MV-4-11 (cell line): Measurements from ENCODE around the gene RNF186.

Experiments
- DNase-seq: peaks from one replicate; lab custom pipeline; 2025; lab: John Stamatoyannopoulos, UW

Gene RNF186

DNA sequence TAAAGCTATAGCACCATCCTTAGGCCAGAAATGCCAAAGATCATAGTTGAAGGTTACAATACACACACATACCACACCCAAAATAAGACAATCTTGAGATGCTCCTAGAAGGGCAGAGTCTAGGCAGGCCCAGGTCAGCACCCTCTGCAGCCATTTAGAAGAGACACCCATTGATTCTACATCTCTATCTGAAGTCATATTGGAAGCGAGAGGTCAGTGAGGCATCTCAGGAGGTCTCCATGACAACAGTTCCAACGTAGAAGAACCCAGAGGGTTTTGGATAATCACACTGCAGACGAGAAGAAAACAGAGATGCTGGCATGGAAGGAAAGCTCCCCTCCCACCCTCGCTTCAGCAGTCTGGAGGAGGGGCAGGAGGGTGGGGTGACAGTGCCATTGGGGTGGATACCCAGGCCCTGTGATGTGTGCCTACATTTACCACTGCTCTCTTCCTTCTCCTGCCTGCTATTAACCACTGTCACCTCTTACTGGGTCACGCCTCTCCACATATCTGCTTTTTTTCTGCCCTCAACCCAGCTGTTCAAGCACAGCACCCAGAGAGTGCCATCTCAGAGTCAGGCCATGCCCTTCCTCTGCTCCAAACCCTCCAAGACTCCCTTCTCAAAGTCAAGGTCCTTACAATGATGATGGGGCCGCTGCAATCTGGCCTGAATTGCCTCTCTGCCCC is 21.6 kb downstream of the RNF186 start:
- no peak for DNase-seq

DNA sequence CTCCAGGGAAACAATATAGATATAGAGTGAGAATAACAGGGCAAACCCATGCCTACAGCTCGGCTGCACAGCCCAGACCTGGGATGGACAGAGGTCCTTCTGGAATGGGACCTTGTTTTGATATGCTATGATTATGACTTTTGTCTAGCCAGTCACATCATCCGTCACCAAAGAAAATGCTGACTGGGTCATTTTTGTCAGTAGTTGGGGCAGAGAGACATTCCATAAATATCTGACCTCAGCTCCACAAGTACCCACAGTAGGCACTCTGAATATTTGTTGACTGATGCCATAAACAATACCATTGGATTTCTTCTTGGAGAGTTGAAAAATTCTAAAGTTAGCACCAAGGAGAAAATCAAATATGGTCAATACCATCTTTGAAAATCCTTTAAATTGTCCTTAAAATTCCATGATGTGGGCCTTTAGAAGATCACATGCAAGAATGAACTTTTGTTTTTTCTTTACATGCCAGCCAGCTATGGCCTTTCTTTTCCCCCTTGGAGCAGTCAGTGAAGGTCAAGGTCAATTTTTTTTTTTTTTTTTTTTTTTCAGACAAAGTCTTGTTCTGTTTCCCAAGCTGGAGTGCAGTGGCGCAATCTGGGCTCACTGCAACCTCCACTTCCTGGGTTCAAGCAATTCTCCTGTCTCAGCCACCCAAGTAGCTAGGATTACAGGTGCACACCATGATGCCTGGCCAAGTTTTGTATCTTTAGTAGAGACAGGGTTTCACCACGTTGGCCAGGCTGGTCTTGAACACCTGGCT is 22.7 kb downstream of the RNF186 start:
- no peak for DNase-seq

DNA sequence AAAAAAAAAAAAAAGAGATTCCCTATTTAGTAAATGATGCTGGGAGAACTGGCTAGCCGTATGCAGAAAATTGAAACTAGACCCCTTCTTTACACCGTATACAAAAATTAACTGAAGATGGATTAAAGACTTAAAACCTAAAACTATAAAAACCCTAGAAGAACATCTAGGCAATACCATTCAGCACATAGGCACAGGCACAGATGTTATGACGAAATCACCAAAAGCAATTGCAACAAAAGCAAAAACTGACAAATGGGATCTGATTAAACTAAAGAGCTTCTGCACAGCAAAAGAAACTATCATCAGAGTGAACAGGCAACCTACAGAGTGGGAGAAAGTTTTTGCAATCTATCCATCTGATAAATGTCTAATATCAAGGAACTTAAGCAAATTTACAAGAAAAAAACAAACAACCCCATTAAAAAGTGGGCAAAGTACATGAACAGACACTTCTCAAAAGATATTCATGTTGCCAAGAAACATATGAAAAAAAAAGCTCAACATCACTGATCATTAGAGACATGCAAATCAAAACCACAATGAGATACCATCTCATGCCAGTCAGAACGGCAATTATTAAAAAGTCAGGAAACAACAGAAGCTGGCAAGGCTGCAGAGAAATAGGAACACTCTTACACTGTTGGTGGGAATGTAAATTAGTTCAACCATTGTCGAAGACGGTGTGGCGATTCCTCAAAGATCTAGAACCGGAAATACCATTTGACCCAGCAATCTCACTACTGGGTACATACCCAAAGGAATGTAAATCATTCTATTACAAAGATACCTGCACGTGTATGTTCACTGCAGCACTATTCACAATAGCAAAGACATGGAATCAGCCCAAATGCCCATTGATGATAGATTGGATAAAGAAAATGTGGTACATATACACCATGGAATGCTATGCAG is 24.8 kb downstream of the RNF186 start:
- DNase-seq: peak; percentile 42

DNA sequence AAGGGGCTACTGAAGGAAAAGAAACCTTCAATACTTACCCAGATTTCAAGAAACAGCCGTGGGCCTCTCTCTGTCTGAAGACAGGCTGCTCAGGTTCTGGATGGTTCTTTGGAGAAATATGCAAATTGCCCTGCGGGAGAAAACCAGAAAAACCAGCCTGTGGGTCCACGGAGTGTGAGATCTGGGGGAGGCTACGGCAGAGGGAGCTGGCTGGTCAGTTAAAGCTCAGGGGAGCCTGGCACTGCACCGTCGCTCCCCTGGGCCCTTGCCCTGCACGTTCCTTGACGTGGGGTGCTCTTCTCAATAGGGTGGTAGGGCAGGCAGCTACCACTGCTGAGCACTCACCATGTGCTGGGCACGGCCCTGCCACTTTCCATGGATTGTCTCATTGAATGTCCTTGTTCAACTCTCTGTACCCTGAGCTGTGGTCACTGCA is 28.1 kb downstream of the RNF186 start:
- no peak for DNase-seq

DNA sequence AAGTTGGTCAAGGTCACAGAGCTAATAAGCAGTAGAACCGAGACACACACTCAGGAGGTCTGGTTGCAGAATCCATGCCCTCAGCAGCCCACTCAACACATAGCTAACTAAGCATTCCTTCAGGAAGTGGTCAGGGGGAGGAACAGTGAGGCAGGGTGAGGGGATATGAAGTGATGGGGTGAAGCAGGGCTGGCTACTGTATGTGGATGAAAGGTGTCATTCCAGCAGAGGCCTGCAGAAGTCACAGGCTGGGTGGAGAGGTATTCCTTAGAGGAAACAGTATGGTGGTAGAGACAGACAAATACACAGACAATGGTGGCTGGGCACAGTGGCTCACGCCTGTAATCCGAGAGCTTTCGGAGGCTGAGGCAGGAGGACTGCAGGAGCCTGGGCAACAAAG is 29.4 kb downstream of the RNF186 start:
- no peak for DNase-seq

DNA sequence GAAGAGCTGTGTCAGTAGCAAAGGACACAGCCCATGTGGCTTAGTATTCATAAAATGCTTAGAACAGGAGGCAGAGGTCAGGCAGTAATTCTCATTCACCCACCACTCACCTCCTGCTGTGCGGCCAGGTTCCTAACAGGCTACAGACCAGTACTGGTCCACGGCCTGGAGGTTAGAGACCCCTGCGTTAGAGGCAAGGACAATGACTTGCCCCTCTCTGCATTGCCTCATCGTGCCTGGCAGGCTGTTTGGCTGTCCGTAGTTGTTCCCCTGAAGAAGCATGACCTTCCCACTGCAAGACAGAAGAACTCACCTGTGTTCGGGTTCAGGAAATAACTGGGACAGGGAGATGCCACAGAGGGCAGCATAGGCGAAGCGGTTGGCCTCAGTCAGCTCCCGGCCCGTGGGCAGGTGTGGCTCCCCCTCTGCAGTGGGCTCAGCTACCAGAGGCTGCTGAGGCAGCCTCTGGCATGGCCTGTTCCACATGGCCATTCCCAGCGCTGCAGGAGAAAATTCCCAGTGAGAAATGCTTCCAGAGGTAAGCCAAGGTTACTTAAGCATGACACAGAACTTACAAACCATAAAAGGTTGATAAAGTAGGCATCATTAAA is 34.7 kb downstream of the RNF186 start:
- no peak for DNase-seq

DNA sequence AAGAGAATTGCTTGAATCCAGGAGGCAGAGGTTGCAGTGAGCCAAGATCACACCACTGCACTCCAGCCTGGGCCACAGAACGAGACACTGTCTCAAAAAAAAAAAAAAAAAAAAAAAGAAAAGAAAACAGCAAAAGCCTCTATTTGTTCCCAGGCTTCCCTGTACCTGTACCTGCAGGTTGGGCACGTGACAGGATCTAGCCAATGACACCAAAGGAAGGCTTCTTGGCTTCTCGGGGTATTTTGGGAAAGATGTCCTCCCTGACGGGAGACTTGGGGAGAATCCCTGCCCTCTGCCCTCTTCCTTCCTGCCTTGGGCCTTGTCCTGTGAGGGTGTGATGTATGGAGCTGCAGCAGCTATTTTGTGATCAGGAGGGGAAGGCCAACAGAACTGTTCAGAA is 38.1 kb downstream of the RNF186 start:
- DNase-seq: no peak

DNA sequence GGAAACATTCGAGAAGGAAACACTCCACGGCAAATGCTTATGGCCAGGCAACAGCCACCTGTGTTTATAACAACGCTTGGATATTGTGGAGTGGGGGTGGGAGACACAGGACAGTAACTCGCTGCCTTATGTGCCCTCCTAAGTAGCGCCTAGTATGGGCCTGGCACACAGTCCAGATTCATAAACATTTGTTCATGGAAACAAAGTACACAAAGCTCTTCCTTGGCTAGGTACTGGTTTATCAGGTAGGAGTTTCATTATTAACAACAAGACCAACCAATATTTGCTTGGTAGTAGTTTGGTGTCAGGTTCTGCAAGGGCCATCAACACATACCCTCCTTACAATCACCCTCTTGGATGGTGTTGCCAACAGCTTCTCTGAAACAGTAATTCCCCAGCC is 38.8 kb downstream of the RNF186 start:
- DNase-seq: no peak

DNA sequence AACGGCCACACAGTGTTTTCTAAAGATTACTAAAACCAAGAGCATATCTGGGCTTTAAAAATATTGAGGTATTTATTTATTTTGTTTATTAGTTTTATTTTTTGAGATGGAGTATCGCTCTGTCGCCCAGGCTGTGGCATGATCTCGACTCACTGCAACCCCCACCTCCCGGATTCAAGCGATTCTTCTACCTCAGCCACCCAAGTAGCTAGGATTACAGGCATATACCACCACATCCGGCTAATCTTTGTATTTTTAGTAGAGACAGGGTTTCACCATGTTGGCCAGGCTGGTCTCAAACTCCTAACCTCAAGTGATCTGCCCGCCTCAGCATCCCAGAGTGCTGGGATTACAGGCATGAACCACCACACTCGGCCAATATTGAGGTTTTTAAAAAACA is 39.3 kb downstream of the RNF186 start:
- no peak for DNase-seq

DNA sequence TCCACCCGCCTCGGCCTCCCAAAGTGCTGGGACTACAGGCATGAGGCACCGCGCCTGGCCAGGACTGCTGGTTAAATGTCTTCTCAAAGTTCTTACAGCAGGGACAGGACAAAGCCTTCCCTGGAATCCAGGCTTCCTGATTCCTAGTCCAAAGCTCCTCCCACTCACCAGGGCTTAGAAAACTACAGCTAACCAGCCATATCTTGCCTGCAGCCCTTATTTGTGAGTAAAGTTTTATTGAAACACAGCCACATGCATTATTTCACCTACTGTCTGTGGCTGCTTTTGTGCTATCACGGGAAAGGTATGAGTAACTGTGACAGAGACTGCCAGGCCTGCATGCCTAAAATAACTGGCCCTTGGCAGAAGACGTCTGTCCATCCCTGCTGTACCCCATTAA is 39.8 kb downstream of the RNF186 start:
- DNase-seq: no peak

DNA sequence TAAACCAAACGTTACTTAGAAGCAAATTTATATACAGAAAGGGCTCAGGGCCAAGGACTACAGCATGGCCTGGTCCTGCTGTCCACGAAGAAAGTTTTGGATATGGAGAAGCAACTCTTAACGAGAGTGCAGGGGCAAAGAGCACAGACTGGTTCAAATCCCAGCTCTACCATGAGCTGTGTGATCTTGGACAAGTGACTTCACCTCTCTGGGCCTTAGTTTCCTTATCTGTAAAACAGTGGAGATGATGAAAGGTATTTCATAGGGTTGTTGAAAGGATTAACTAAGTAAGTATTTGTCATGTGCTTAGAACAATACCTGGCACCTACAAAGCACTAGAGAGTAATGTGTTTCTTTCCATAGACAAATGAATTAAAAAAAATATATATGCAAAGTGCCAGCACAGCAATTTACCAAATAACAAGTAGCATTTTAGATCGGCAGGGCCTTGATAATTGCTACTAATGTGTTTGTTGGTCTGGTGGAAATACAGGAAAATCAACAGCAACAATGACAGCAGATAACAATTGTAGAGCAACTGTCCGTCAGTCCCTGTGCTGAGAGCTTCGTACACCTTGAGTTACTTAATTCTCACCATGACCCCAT is 40.8 kb downstream of the RNF186 start:
- no peak for DNase-seq

DNA sequence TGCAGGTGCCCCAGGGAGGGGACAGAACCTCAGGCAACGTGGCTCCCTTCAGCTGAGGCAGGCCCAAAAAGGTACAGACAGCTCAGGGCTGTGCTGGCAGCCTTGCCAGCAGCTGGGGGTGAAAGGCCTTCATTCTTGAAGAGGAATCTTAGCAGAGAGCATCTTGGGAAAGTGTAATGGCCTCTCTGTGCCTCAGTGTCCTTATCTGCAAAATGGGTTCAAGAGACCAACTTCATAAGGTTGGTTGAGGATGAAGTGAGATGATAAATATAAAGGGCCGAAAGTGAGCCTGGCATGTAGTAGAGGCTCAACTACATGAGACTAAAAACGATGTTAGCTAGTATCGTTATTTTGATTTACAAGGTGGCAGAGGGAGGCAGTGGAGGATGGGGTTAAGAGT is 41.6 kb downstream of the RNF186 start:
- no peak for DNase-seq

DNA sequence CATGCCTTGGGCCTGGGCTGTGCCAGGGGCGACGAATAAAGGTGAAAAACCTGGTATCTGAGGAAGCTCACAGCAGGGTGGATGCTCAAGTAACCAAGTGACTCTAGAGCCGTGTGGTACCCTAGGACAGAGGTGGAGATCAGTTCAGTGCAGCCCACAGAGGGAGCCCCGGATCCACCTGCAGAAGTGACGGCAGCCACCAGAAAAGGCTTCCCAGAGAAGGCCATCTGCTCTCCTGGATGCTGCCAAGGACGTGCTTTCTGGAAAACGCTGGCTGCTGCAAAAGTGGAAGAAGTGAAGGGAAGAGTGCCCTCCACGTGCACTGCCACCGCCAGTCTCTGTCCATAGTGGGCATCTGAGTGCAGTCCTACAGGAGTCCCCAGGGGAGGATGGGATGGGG is 43.0 kb downstream of the RNF186 start:
- no peak for DNase-seq

DNA sequence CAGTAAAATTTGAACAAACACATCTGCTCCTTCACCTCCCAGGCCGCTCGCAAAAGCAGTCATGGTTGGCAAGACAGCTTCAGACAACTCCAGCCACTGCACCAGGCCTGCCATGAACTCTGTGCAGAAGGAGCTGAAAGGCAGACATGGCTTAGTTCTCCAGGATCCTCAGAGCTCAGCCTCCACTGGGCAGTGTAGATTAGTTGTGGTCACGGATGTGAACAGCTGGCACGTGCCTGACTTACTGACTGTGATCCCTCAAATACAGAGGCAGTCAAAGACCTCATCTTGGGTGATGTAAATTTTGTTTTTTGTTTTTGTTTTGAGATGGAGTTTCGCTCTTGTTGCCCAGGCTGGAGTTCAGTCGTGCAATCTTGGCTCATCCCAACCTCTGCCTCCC is 43.7 kb downstream of the RNF186 start:
- DNase-seq: no peak

DNA sequence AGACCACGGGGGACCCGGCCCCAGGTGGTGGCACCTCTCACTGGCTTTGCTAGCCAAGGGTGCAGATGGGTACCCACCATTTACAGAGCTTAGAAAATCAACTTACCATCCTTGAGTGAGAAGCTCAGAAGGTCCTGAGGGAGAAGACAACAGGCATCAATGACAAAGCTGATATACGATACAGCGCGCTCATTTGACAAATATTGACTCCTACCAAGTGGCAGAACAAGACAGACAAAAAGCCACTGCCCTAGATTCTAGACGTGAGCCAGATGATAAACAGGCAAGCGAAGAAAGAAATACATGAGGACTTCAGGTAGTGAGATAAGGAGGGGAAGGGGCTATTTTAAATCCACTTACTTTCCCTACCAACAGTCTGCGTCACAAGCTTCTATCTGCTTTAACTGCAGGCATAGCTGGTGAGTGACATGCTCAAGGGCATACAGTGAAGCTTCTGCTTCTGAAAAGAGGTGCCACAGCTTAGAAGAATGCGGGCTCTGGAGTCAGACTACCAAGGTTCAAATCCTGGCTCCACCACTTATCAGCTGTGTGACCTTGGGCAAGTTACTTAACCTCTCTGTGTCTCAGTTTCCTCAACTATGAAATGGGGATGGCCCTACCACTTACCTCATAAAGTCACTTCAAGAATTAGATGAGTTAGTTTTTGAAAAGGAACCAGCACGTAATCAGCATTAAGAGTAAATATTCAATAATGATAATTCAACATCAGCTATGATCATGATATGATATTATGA is 44.5 kb downstream of the RNF186 start:
- DNase-seq: no peak

DNA sequence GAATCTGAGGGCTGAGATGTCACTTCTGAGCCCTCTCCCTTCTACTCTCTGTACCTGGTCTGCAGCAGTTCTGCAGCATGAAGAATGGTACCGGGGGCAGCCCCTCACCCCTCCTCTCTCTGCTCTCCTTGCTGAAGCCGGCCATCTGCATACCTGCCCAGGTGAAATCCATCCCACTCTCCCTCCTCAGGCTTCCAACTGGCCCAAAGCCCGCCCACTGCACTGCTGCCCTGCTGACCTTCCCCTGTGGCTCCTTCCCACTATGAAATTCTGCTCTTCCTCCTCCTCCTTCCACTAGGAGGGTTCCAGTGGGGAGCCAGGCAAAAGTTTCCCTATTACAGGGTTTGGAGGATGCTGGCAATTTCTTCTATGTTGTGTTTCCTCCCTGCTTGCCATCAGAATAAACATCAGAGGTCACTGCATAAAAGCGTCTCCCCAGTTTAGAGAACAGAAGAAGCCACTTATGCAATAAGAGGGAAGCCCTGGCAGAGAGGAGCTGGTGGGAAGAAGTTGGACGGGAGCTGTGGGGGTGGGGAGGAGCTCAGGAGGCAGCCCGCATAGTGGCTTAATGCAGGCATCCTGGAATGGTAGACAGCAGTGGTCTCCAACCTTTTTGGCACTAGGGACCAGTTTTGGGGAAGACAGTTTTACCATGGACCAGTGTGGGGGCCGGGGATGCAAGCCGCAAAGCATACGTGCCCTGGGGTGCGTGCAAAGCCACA is 45.7 kb downstream of the RNF186 start:
- DNase-seq: no peak

DNA sequence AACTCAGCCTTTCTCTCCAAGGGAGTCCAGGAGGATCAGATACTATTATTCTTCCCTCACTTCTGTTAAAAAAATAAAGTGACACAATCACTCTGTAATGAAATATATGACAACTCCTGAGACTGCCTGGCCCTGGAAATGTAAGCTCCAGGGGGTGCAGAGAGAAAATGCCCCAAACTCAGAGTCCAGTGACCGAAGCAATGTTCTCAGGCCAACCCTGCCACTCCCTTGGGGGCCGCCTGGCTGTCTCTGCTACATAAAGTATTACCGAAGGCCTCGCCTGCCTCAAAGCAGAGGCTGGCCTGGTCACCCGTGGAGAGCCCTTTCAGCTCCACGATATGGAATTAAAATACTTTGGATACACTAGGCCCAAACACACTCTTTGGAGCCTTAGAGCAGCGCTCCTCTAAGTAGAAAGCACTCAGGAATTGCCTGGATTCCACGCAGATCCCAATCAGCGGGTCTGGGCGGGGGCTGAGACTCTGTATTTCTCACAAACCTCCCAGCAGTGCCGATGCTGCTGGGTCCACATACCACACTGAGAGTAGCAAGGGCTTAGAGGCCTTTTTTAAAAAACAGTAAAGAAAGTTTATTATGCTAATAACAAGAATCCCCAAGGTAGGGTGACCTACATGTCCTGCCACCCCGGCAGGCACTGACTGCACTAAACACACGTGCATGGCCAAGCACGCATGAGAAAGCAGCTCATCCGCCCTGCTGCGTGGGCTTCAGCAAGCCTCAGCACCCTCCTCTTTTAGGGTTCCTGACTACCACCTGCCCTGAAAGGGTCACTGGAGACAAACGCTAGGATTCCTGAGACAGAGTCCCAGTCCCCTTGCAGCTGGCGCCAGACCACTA is 46.5 kb downstream of the RNF186 start:
- DNase-seq: no peak

DNA sequence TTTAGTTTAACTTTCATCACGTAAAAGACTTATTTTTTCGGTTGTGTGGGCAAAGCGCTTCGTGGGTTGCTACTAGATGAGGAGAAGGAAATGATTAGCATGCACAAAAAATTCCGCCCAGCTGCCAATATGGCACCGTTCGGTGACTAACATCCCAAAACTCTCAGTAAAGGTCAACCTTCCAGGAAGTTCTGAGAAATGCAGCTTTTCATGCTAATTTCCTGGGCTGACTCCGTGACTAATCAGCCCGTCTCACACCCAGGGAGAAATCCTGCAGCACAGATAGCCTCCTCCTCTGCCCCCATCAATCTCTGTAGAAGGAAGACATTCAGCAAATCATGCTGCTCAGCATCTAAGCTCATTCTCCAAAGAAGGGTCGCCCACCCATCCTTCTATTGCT is 49.5 kb downstream of the RNF186 start:
- DNase-seq: no peak

DNA sequence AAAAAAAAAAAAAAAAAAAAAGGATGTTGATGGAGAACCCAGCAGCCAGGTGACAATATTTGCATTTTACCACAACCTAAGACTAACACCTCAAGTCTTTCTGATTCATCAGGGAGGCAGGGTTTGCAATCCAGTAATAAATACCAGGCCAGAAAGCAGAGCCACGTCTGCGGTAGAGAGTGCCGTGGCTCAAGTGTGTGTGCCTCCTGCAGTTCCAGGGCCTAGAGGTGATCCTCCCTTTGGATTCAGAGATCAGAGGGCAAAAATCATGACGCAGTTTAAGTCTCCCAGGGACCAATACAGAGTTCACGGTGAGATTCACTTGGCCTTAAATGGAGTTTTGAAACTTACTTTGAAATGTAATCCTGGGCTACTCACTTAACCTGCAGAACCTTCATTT is 50.2 kb downstream of the RNF186 start:
- no peak for DNase-seq
